ACC112 (cell line): ENCODE measurements around the gene CCNK.
A peak's percentile ranks its signal among the peaks of the same experiment; 100 is the strongest.

Experiments
- H2AFZ ChIP-seq: fragments of 200-600 bp; sonication (generic); one replicate; pipeline ENCODE4 v1.6.0; 2017; ENCODE audit warnings: antibody characterized with exemption, low read length; ENCODE audit not compliant: unreplicated experiment
- H3K27ac ChIP-seq: fragments of 200-600 bp; sonication (generic); 2 replicates; pipeline ENCODE4 v1.5.1; 2014; ENCODE audit warnings: low read depth, mild to moderate bottlenecking, antibody characterized with exemption, low read length, moderate library complexity
- H3K27me3 ChIP-seq: fragments of 200-600 bp; sonication (generic); 2 replicates; pipeline ENCODE4 v1.6.1; 2014; ENCODE audit warnings: mild to moderate bottlenecking, antibody characterized with exemption, low read length, moderate library complexity, mixed read lengths; ENCODE audit not compliant: insufficient read depth
- H3K36me3 ChIP-seq: fragments of 200-600 bp; sonication (generic); 2 replicates; pipeline ENCODE4 v1.6.1; 2016; ENCODE audit warnings: mild to moderate bottlenecking, antibody characterized with exemption, low read length, moderate library complexity, mixed read lengths; ENCODE audit not compliant: insufficient read depth
- H3K4me1 ChIP-seq: fragments of 200-600 bp; sonication (generic); one replicate; pipeline ENCODE4 v1.6.1; 2016; ENCODE audit warnings: low read length, mixed read lengths; ENCODE audit not compliant: insufficient read depth, unreplicated experiment, control insufficient read depth
- H3K4me3 ChIP-seq: fragments of 200-600 bp; sonication (generic); 2 replicates; pipeline ENCODE4 v1.5.1; 2014; ENCODE audit warnings: mild to moderate bottlenecking, low read depth, low read length
- H3K79me2 ChIP-seq: fragments of 200-600 bp; sonication (generic); one replicate; pipeline ENCODE4 v1.6.0; 2016; ENCODE audit warnings: low read length; ENCODE audit not compliant: control insufficient read depth, unreplicated experiment, insufficient read depth

The CCNK gene

DNA sequence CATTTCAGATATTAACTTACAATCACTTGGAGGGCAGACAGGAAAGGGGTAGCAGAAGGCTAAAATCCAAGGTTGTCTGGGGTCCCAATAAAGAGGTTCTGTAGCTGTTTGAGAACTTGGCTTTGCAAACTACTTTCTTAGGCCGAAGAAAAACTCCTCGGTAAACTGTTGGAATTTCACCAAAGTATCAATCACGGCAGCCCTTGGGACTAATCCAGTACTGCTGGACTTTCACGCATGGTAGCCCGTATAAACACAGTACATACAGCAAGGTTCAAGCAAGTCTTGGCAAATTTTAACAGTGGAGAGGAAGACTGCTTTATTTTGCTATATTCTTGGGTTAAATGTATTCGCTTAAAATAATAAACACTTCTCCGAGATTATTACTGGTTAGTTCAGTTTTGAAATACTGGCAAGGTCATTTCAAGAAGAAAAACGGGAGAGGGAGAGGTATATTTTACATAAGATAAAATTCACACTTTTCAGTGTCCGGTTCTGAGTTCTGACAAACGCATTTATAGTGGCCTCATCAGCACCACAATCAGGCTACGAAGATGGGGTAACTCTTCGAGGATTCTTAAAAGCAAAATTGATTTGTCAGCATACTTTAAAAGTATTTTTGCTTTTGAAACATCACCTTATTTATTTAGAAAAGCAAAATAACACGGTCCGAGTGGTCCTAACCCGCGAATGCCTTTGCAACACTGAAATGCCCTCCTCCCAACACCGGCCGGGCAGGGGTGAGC is 1.9 kb upstream of the CCNK start:
- Histone ChIP-seq H3K4me1 (peaks cover 31% of the 10 kb centered on the region), H3K36me3 (no peaks in the 10 kb centered on the region), H3K27me3 (no peaks in the 10 kb centered on the region), H3K79me2 (peaks cover 89% of the 10 kb centered on the region), H2AFZ (peak overlapping the region; percentile 71), H3K4me3 (peak overlapping the region; percentile 92), H3K27ac (peak overlapping the region; percentile 51; the same call in 1 of the 2 replicates)

DNA sequence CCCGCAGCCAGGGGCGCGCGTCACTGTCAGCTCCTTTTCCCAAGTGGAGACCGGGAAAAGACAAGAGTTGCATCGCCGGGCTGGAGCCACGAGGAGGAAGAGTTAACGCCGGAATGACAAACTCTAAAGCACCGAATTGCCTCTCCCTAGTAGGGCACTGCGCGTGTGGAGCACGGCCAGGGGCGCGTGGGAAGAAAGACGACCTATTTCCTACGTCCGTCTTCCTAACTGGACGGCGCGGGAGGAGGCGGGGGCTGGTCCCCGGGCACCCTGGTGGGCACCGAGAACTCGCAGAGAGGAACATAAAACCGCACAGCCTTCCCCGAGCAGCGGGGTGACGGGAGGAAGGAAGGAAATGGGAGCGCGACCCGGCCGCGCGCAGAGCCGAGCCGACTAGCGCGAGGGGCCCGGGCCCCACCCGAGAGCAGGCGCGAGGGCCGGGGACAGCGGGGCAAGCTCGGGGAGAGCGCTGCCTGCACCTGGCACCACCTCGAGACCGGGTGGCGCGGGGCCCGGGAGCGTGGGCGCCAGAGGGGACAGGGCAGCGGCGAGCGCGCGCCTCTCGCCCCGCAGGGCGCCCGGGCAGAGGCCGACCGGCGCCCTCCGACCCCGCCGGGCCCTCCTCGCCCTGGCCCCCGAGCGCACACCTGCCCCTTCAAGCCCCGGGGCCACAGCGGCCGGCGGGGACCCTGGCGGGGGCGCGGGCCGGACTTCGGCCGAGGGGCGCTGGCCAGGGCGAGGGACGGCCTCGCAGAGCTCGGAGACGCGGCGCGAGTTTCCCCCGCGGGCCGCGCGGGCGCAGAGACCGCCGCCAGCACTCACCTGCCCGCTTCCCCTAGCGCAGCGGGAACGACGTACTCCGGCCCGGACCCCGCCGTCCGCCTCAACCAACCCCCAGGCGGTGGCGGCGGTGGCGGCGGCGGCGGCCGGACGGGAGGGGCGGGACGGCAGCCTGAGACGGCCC is 1.0 kb upstream of the CCNK start, which contains the start of gene SETD3:
Gene SETD3 (minus strand): TSS at position 954 of the 964 bp plus-strand sequence. CDS start 15,054 bp downstream, outside the sequence.
- Histone ChIP-seq H3K27ac (peak within 1 kb of the TSS; percentile 86), H3K79me2 (peaks cover 89% of the 10 kb centered on the region), H3K4me1 (peaks cover 31% of the 10 kb centered on the region), H3K4me3 (peak within 1 kb of the TSS; percentile 94), H3K27me3 (no peaks in the 10 kb centered on the region), H3K36me3 (no peaks in the 10 kb centered on the region), H2AFZ (peak within 1 kb of the TSS; percentile 71)

DNA sequence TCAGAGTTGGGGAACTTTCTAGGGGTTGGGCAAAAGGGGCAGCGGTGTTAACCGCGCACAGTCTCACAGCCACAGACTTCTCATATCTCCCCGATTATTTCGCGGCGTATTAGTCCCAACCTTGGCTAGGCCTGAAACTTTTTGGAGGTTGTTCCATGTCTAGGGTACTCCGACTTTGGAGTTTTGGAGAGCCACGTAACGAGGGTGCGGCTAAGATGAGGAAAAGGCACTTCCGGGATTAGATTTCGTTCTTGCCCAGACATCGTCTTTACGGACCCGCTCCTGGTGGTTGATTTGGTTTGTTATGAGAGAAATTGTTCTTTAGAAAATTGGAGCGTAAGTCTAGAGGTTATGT is 513 bp downstream of the CCNK start:
- Histone ChIP-seq H3K4me1 (peaks cover 31% of the 10 kb centered on the region), H3K4me3 (peak overlapping the region; percentile 94), H2AFZ (no peak overlapping the region), H3K27me3 (no peaks in the 10 kb centered on the region), H3K36me3 (no peaks in the 10 kb centered on the region), H3K79me2 (peaks cover 89% of the 10 kb centered on the region), H3K27ac (peak overlapping the region; percentile 86)

DNA sequence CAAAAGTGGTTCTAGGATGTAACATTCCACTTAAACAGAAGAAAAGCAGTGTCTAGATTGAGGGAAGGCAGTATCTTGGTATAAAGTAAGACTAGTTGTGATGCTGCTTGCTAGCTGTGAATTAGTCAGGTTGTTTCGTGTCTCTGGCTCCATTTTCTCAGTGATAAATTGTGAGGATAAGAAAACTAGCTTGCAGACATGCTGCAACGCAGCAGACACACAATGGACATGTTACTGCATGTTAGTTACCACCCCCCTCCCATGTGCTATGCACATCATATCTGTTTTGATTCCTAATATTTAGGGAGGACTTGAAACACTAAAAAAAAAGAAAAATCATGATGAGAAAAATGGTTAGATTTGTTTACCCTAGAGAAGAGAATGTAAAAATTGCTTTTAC is 2.9 kb downstream of the CCNK start:
- Histone ChIP-seq H3K36me3 (no peaks in the 10 kb centered on the region), H2AFZ (no peak overlapping the region), H3K4me1 (peaks cover 19% of the 10 kb centered on the region), H3K27ac (no peak overlapping the region), H3K79me2 (peaks cover 89% of the 10 kb centered on the region), H3K27me3 (no peaks in the 10 kb centered on the region), H3K4me3 (no peak overlapping the region)

DNA sequence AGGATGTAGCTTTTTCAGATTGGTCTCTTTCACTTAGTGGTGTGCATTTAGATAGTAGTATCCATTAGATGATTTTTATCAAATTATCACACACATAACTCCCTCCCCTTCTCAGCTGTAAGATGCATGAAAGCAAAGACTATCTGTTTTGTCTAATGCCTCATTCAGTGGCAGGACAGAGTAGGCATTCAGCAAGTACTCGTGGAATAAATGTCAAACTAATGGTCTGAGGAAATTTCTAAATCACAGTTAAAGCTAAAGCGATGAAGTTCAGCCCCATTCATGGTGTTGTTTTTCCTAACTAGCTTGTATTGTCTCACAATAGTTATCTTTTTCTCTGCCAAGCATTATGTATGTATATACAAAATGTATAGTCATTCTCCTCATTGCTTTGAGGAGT is 16.1 kb downstream of the CCNK start:
- no peak overlapping the region for H3K27ac ChIP-seq
- no peak overlapping the region for H3K4me3 ChIP-seq
- H3K36me3 ChIP-seq, result peaks cover 46% of the 10 kb centered on the region
- no peaks in the 10 kb centered on the region for H3K4me1 ChIP-seq
- H3K79me2 ChIP-seq, result peaks cover 20% of the 10 kb centered on the region
- no peak overlapping the region for H2AFZ ChIP-seq
- H3K27me3 ChIP-seq, result no peaks in the 10 kb centered on the region

DNA sequence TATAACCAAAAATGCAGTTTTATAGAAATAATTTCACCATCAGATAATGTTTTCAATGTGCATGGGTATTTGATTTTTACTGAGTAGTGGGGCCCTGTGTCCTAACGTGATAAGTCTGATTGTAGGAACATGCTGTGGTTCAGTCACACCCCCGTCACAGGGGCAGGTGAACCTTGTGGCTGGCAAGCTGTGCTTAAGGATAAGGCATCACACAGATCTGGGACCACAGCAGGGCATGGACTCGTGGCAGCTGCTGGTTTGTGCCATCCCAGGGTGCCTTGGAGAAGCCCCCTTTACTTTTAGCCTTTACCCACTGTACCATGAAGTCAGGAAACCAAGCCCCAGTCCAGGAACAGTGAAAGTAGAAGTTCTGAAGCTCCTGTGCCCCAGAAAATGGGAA is 16.7 kb downstream of the CCNK start:
- Histone ChIP-seq H3K36me3 (peaks cover 51% of the 10 kb centered on the region), H3K4me1 (no peaks in the 10 kb centered on the region), H3K27me3 (no peaks in the 10 kb centered on the region), H3K4me3 (no peak overlapping the region), H3K79me2 (peaks cover 15% of the 10 kb centered on the region), H3K27ac (no peak overlapping the region), H2AFZ (no peak overlapping the region)

DNA sequence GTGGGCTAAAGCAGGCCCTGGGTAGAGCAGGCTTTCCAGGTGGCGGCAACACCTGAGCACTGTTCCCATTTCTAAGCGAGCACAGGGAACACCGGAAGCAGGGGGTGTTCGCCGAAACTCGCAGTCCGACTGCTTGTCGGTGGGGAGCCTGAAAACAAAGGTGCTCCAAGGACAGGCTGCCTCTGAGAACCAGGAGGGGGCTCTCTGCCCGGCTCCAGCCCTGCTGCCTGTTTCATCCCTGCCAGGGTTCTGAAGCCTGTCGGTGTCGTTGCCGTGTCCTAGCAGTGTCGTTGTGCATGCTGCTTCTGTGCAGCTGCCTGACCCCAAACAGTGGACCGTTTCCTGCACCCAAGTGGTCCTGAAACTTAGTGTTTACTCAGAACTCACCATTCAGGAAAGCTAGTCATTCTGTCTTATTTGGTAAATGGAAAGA is 21.8 kb downstream of the CCNK start:
- Histone ChIP-seq H3K27me3 (no peaks in the 10 kb centered on the region), H3K4me3 (no peak overlapping the region), H3K36me3 (peaks cover 41% of the 10 kb centered on the region), H3K27ac (no peak overlapping the region), H3K79me2 (no peaks in the 10 kb centered on the region), H2AFZ (no peak overlapping the region), H3K4me1 (no peaks in the 10 kb centered on the region)

DNA sequence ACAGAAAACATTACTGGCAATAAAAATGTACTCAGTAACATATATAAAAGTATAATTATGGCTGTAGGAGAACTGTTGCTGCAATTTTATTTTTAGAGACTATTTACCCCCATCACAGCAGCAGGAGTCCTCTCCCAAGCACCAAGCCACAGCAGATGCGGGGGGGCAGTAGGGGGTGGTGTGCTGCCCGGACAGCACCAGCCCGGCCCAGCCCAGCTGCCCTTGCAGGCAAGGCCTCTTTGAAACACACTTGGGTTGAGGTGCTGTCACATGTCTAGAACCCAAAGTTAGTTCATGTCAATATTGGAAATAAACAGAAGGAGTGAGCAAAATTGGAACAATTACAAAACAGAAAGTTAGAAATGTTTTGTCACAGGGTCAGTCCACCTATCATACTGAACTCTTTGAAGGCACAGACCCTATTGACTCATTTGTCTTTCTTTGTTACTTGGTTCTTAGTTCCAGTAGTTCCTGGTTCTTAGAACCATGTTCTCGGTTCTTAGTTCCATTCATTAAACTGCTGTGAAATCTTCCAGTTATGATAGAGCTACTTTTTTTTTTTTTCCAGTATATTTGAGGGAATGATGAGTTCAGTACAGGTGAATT is 22.7 kb downstream of the CCNK start:
- Histone ChIP-seq H3K27ac (no peak overlapping the region), H3K4me3 (no peak overlapping the region), H2AFZ (no peak overlapping the region), H3K79me2 (no peaks in the 10 kb centered on the region), H3K4me1 (no peaks in the 10 kb centered on the region), H3K36me3 (peaks cover 46% of the 10 kb centered on the region), H3K27me3 (no peaks in the 10 kb centered on the region)

DNA sequence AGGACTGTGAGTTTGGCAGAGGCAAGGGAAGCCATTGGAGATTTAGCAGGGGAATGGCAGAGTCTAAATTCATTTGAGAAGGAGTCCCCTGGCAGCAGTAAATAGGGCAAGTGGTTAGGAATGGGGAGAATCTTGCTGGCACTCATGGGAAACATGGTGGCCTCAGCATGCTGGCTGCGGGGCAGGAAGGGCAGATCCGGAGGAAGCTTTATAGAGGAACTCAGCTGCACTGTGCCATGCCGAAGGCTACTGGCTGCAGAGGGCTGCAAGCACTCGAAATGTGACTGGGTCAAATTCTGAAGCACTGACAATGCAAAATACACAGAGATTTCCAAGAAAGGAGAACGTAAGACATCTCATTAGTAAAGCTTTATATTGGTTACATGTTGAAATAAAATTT is 23.9 kb downstream of the CCNK start:
- Histone ChIP-seq H3K27ac (no peak overlapping the region), H3K36me3 (peaks cover 43% of the 10 kb centered on the region), H2AFZ (no peak overlapping the region), H3K4me3 (no peak overlapping the region), H3K27me3 (no peaks in the 10 kb centered on the region), H3K4me1 (no peaks in the 10 kb centered on the region), H3K79me2 (no peaks in the 10 kb centered on the region)

DNA sequence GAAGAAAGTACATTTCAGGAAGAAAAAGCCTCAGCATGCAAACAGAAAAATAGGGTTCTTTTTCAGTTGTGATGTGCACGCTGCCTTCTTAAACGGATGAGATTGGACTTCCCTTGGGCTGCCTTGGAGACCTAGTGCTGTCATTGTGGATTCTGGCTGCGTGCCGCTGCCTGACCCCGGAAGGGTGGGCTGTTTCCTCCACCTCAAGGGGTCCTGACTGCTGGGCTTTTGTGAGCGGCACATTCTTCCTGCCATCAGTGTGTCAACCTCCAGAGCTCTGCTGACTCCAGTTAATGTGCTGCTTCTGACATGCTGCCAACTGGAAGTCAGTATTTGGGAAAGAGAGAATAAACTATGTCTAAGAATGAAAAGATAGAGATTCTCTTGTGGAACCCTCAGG is 25.1 kb downstream of the CCNK start:
- Histone ChIP-seq H3K27ac (no peak overlapping the region), H2AFZ (no peak overlapping the region), H3K27me3 (no peaks in the 10 kb centered on the region), H3K79me2 (no peaks in the 10 kb centered on the region), H3K4me1 (peaks cover 6% of the 10 kb centered on the region), H3K4me3 (no peak overlapping the region), H3K36me3 (peaks cover 34% of the 10 kb centered on the region)
